Fibroblast of lung (primary cell): ENCODE measurements around the gene FAM169A. TPM values are rescaled to one million over a fixed set of nuclear protein-coding genes. Genes with fewer than 3 reads are reported as not detected.
"Not testable (repeated sequence)": the region's sequence is repeated elsewhere in the genome, so short reads cannot be mapped to it uniquely, and the experiment has no call there.

Experiments
- DNase-seq, 2 donors: peaks; one replicate each; pipeline versions ENCODE4 v3.0.0 to v3.0.0-alpha.2; 2010; ENCODE audit warnings: low read depth in 2 of 2
- H2AFZ ChIP-seq: 2 replicates; pipeline ENCODE4 v1.5.1; 2012; ENCODE audit warnings: low read length, control low read depth, inconsistent platforms
- H3K27ac ChIP-seq: 2 replicates; pipeline ENCODE4 v1.5.1; 2011; ENCODE audit warnings: low read length, control low read depth; ENCODE audit not compliant: insufficient read depth
- H3K27me3 ChIP-seq: 2 replicates; pipeline ENCODE4 v1.5.1; 2011; ENCODE audit warnings: mild to moderate bottlenecking, low read length; ENCODE audit not compliant: control insufficient read depth, insufficient read depth
- H3K36me3 ChIP-seq: 2 replicates; pipeline ENCODE4 v1.5.1; 2011; ENCODE audit warnings: low read length; ENCODE audit not compliant: control insufficient read depth, insufficient read depth
- H3K4me1 ChIP-seq: 2 replicates; pipeline ENCODE4 v1.5.1; 2011; ENCODE audit warnings: low read length; ENCODE audit not compliant: control insufficient read depth, insufficient read depth; ENCODE audit errors: extremely low read depth
- H3K4me2 ChIP-seq: 2 replicates; pipeline ENCODE4 v1.5.1; 2011; ENCODE audit warnings: low read length, control low read depth; ENCODE audit not compliant: insufficient read depth; ENCODE audit errors: extremely low read depth
- H3K4me3 ChIP-seq, 4 experiments: fragments of 200-600 bp in 1 of 4; sonication (generic) in 1 of 4; replicated peaks in 1 of 4; 2 replicates each; pipeline ENCODE4 v1.5.1; 2011 to 2016; ENCODE audit warnings: low read length in 4 of 4, low read depth in 3 of 4, mild to moderate bottlenecking in 3 of 4, control low read depth in 2 of 4, inconsistent platforms in 1 of 4, mixed read lengths in 1 of 4; ENCODE audit not compliant: insufficient read depth in 1 of 4; ENCODE audit errors: control extremely low read depth in 1 of 4
- H3K79me2 ChIP-seq: 2 replicates; pipeline ENCODE4 v1.5.1; 2012; ENCODE audit warnings: mild to moderate bottlenecking, low read length, inconsistent platforms; ENCODE audit not compliant: control insufficient read depth, insufficient read depth
- H3K9ac ChIP-seq: 2 replicates; pipeline ENCODE4 v1.5.1; 2011; ENCODE audit warnings: mild to moderate bottlenecking, low read length, control low read depth; ENCODE audit not compliant: insufficient read depth
- H3K9me3 ChIP-seq: 2 replicates; pipeline ENCODE4 v1.5.1; 2012; ENCODE audit warnings: low read depth, low read length; ENCODE audit not compliant: control insufficient read depth, insufficient read depth
- H4K20me1 ChIP-seq: 2 replicates; pipeline ENCODE4 v1.5.1; 2011; ENCODE audit warnings: low read length; ENCODE audit not compliant: control insufficient read depth, insufficient read depth; ENCODE audit errors: extremely low read depth
- EZH2 ChIP-seq: IDR thresholded peaks from 2 replicates; pipeline ENCODE4 v1.5.1; 2012; ENCODE audit warnings: low read length, control low read depth, mild to moderate bottlenecking; ENCODE audit errors: missing control alignments
- polyA plus RNA-seq, 2 donors: library from polyadenylated mRNA; depleted of rRNA in 1 of 2; stranded (reverse) in 1 of 2; unstranded in 1 of 2; fragments of >200 nt; gene quantifications; 2 replicates each; pipeline ENCODE4 v1.2.1, GENCODE V29; 2011 to 2012; ENCODE audit warnings: missing spikeins in 1 of 2
- total RNA-seq: library from RNA; depleted of rRNA; stranded (reverse); fragments of >200 nt; gene quantifications from 2 replicates; pipeline ENCODE4 v1.2.1, GENCODE V29; 2014
- TF ChIP-seq, protein P1 (sequence below), 2 donors: IDR thresholded peaks in 1 of 2; conservative IDR thresholded peaks in 1 of 2; 1 replicate in 1 of 2; 2 replicates in 1 of 2; pipeline ENCODE4 v1.5.1; 2011 to 2012; ENCODE audit warnings: low read length in 2 of 2, control low read depth in 1 of 2, inconsistent platforms in 1 of 2, low read depth in 1 of 2, mild to moderate bottlenecking in 1 of 2

FAM169A gene
- total and polyA plus RNA-seq, 2 donors (not counting 1 experiment from before 2014, with no cell fraction given), result 0.61 to 1.2 TPM

DNA sequence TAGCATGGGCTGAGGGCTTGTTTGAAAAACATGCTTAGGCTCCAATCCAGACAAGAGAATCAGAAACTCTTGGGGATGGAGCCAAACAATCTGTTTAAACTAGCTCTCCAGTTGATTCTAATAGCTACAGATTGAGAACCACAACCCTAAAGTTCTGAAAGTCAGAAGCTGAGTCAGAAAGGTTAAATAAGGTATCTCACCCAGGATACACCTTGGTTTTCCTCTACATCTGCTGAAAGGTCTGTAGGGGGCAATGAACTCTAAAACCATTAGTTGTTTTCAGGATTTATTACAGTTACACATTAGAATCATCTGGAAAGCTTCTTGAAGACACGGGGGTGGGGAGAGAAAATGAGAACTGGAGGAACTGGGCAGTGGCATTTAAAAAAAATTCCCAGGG is 104.9 kb downstream of the FAM169A start:
- H3K9ac ChIP-seq, result no peak overlapping the region
- peaks cover 18% of the 10 kb centered on the region for H3K79me2 ChIP-seq
- H3K27ac ChIP-seq, result no peak overlapping the region
- peaks cover 7% of the 10 kb centered on the region for H3K36me3 ChIP-seq
- DNase-seq, result no peak
- H3K9me3 ChIP-seq, result no peaks in the 10 kb centered on the region
- no peaks in the 10 kb centered on the region for H4K20me1 ChIP-seq
- H3K27me3 ChIP-seq, result no peaks in the 10 kb centered on the region
- no peak overlapping the region for H3K4me2 ChIP-seq
- H3K4me1 ChIP-seq, result peaks cover 5% of the 10 kb centered on the region
- no peak overlapping the region for H3K4me3 ChIP-seq
- no peak overlapping the region for H2AFZ ChIP-seq
- TF ChIP-seq, protein P1, sequence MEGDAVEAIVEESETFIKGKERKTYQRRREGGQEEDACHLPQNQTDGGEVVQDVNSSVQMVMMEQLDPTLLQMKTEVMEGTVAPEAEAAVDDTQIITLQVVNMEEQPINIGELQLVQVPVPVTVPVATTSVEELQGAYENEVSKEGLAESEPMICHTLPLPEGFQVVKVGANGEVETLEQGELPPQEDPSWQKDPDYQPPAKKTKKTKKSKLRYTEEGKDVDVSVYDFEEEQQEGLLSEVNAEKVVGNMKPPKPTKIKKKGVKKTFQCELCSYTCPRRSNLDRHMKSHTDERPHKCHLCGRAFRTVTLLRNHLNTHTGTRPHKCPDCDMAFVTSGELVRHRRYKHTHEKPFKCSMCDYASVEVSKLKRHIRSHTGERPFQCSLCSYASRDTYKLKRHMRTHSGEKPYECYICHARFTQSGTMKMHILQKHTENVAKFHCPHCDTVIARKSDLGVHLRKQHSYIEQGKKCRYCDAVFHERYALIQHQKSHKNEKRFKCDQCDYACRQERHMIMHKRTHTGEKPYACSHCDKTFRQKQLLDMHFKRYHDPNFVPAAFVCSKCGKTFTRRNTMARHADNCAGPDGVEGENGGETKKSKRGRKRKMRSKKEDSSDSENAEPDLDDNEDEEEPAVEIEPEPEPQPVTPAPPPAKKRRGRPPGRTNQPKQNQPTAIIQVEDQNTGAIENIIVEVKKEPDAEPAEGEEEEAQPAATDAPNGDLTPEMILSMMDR (conservative IDR thresholded peaks at IDR 0.05 in 1 of 2, IDR thresholded peaks at IDR 0.05 in 1 of 2; ENCODE audit: low read depth in 1 of 2, low read length in 2 of 2), result no peak
- TF ChIP-seq EZH2, result no peak

GRCh38 chr5:74748742-74749141 is 117.4 kb downstream of the FAM169A start:
- not testable (repeated sequence) for H3K4me1 ChIP-seq, H3K9me3 ChIP-seq, H3K4me3 ChIP-seq, H3K36me3 ChIP-seq, H4K20me1 ChIP-seq, H3K79me2 ChIP-seq, H2AFZ ChIP-seq, H3K27ac ChIP-seq, DNase-seq, H3K27me3 ChIP-seq, H3K9ac ChIP-seq, H3K4me2 ChIP-seq

GRCh38 chr5:74738406-74738805 is 127.8 kb downstream of the FAM169A start:
- Histone ChIP-seq H3K79me2 (no peaks in the 10 kb centered on the region), H3K4me2 (no peak overlapping the region), H3K27me3 (no peaks in the 10 kb centered on the region), H3K9me3 (no peaks in the 10 kb centered on the region), H4K20me1 (no peaks in the 10 kb centered on the region), H3K36me3 (peaks cover 3% of the 10 kb centered on the region), H3K4me3 (no peak overlapping the region), H3K9ac (no peak overlapping the region), H3K4me1 (no peaks in the 10 kb centered on the region), H2AFZ (no peak overlapping the region), H3K27ac (no peak overlapping the region)
- TF ChIP-seq, protein P1 (conservative IDR thresholded peaks at IDR 0.05 in 1 of 2, IDR thresholded peaks at IDR 0.05 in 1 of 2; ENCODE audit: low read depth in 1 of 2, low read length in 2 of 2), result no peak
- TF ChIP-seq EZH2, result no peak
- DNase-seq, result no peak
